Lung (tissue), 12 donors: ENCODE results near the gene PASK. TPM values are rescaled to one million over a fixed set of nuclear protein-coding genes. Genes with fewer than 3 reads are reported as not detected.

ENCODE experiments used
- ATAC-seq: fragments of 200-7000 bp; cut with Tn5 transposase; one replicate; pipeline ENCODE4 v1.9.1; 2020; ENCODE audit warnings: moderate number of reproducible peaks; ENCODE audit not compliant: insufficient read depth, low FRiP score
- DNase-seq, 3 donors: peaks; one replicate each; pipeline ENCODE4 v3.0.0-alpha.2; 2013 to 2017
- H3K27ac ChIP-seq, 2 donors: one replicate each; pipeline ENCODE4 v1.5.1; 2013; ENCODE audit warnings: mild to moderate bottlenecking in 2 of 2, moderate library complexity in 2 of 2, control low read depth in 1 of 2, inconsistent platforms in 1 of 2, low read depth in 1 of 2, low read length in 1 of 2
- H3K27me3 ChIP-seq, 3 donors: one replicate each; pipeline ENCODE4 v1.5.1; 2013; ENCODE audit warnings: low read length in 2 of 3; ENCODE audit not compliant: control insufficient read depth in 3 of 3, insufficient read depth in 3 of 3
- H3K36me3 ChIP-seq, 4 donors: one replicate each; pipeline ENCODE4 v1.5.1; 2013; ENCODE audit warnings: low read length in 4 of 4, mild to moderate bottlenecking in 1 of 4, moderate library complexity in 1 of 4; ENCODE audit not compliant: control insufficient read depth in 4 of 4, insufficient read depth in 4 of 4
- H3K4me1 ChIP-seq, 5 donors: one replicate each; pipeline ENCODE4 v1.5.1; 2013; ENCODE audit warnings: low read length in 5 of 5, mild to moderate bottlenecking in 2 of 5, moderate library complexity in 1 of 5; ENCODE audit not compliant: control insufficient read depth in 5 of 5, insufficient read depth in 5 of 5
- H3K4me3 ChIP-seq: one replicate; pipeline ENCODE4 v1.5.1; 2013; ENCODE audit warnings: mild to moderate bottlenecking, control low read depth, moderate library complexity
- H3K9ac ChIP-seq, 2 donors: one replicate each; pipeline ENCODE4 v1.5.1; 2013; ENCODE audit warnings: low read length in 2 of 2, control low read depth in 1 of 2; ENCODE audit not compliant: insufficient read depth in 1 of 2
- H3K9me3 ChIP-seq, 4 donors: one replicate each; pipeline ENCODE4 v1.5.1; 2013; ENCODE audit warnings: low read length in 3 of 4, mild to moderate bottlenecking in 1 of 4, moderate library complexity in 1 of 4; ENCODE audit not compliant: control insufficient read depth in 4 of 4, insufficient read depth in 3 of 4
- CTCF ChIP-seq: IDR thresholded peaks from 2 replicates; pipeline ENCODE4 v1.5.1; 2012; ENCODE audit warnings: mild to moderate bottlenecking; ENCODE audit errors: control extremely low read depth, extremely low read depth
- WGBS, 2 donors: extraction: QIAGEN DNeasy Blood & Tissue Kit; methylation state at CpG; one replicate each; pipeline ENCODE4 v1.1.7; 2013; 5-methylcytosine and 5-hydroxymethylcytosine counted together
- polyA plus RNA-seq, 2 donors: library from polyadenylated mRNA; stranded (reverse); fragments of 200-250 nt; gene quantifications; one replicate each; pipeline ENCODE4 v1.2.1, GENCODE V29; 2013
- total RNA-seq, 2 donors: library from RNA; depleted of rRNA in 1 of 2; stranded (reverse); fragments of >200 nt in 1 of 2; gene quantifications; one replicate each; pipeline ENCODE4 v1.2.1, GENCODE V29; 2014 to 2021
- donor health status: control.
- donor health status: control.
- donor health status: Bipolar disorder and iron deficiency.
- donor health status: healthy.
- donor health status: DM: yes; HTN: yes; CAD: no.

The PASK gene
- total and polyA plus RNA-seq, 4 donors, result 3.5 to 21.8 (median 13.2) TPM

DNA sequence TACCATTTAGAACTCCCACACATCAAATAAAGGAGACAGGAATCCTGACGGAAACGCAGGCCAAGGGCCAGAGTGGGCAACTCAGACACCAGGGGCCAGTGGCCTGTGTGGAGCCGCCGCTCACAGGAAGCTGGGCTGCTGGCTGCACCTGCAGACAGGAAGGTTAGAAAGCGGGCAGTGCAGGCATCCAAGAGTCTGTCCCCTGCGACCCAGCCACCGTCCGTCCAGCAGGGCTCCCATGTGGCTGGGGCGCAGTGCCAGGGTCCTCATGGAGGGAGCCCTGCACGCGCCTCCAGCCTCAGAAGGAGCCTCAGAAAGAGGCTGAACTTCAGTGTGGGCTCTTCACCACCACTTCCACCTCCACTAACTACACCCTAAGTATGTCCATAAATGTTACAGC is 36.7 kb upstream of the PASK start:
- Histone ChIP-seq H3K36me3 (peaks cover 0 to 12% (median 2%) of the 10 kb centered on the region in 4 donors), H3K27ac (no peak overlapping the region), H3K9me3 (no peaks in the 10 kb centered on the region), H3K4me1 (peaks cover 0 to 7% (median 0%) of the 10 kb centered on the region in 5 donors), H3K4me3 (no peak overlapping the region), H3K9ac (no peak overlapping the region), H3K27me3 (no peaks in the 10 kb centered on the region)
- no peak for ATAC-seq
- 73 to 76% methylated on average over 8 to 11 of the region's 11 CpGs for WGBS, 2 donors
- TF ChIP-seq CTCF, result no peak
- DNase-seq, result no peak

GRCh38 chr2:241184901-241185300 is 35.6 kb upstream of the PASK start:
- peaks cover 0 to 16% (median 3%) of the 10 kb centered on the region in 4 donors for H3K36me3 ChIP-seq
- no peak for DNase-seq
- H3K9me3 ChIP-seq, result no peaks in the 10 kb centered on the region
- H3K4me3 ChIP-seq, result no peak overlapping the region
- WGBS, 2 donors, result 75 to 77% methylated on average over 9 of the region's 9 CpGs
- no peak for TF ChIP-seq CTCF
- H3K27me3 ChIP-seq, result no peaks in the 10 kb centered on the region
- peaks cover 0 to 7% (median 0%) of the 10 kb centered on the region in 5 donors for H3K4me1 ChIP-seq
- no peak overlapping the region for H3K27ac ChIP-seq
- no peak for ATAC-seq
- no peak overlapping the region for H3K9ac ChIP-seq

DNA sequence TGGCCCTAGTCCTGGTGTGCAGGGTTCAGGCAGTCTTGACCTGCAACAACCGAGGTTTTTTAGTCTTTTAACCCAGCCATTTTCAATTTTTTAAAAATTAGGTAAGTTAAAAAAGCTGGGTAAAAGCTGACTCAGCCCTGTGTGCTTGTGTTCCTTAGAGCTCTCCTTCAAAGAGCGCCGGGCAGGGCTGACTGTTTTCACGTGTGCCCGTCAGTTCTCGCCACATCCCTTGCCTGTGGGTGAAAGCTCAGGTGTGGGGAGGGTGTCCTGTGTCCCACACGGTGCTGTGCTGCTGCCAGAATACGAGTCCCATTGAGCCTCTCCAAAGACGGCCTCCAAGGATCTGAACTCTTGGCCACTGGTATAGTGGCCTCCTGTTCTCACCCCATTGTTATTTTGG is 33.9 kb upstream of the PASK start:
- no peaks in the 10 kb centered on the region for H3K9me3 ChIP-seq
- no peaks in the 10 kb centered on the region for H3K27me3 ChIP-seq
- H3K4me3 ChIP-seq, result no peak overlapping the region
- TF ChIP-seq CTCF, result no peak
- peaks cover 0 to 18% (median 8%) of the 10 kb centered on the region in 4 donors for H3K36me3 ChIP-seq
- ATAC-seq, result no peak
- DNase-seq, result no peak
- H3K4me1 ChIP-seq, result peaks cover 0 to 4% (median 0%) of the 10 kb centered on the region in 5 donors
- H3K27ac ChIP-seq, result no peak overlapping the region
- 93 to 94% methylated on average over 9 of the region's 9 CpGs for WGBS, 2 donors
- no peak overlapping the region for H3K9ac ChIP-seq

GRCh38 chr2:241182531-241183133 is 33.4 kb upstream of the PASK start:
- Histone ChIP-seq H3K9ac (no peak overlapping the region), H3K4me3 (no peak overlapping the region), H3K27me3 (no peaks in the 10 kb centered on the region), H3K27ac (no peak overlapping the region), H3K36me3 (peaks cover 0 to 22% (median 11%) of the 10 kb centered on the region in 4 donors), H3K9me3 (no peaks in the 10 kb centered on the region), H3K4me1 (peaks cover 0 to 2% (median 0%) of the 10 kb centered on the region in 5 donors)
- no peak for TF ChIP-seq CTCF
- ATAC-seq (no peak), DNase-seq (no peak)
- WGBS, 2 donors, result 92 to 93% methylated on average over 28 of the region's 28 CpGs
